Tracheal epithelial cell (primary cell): ENCODE data around the gene NDST4. TPM values are rescaled to one million over a fixed set of nuclear protein-coding genes. Genes with fewer than 3 reads are reported as not detected.

Experiments
- total RNA-seq: library from RNA; depleted of rRNA; stranded (reverse); fragments of >200 nt; gene quantifications from 2 replicates; pipeline ENCODE4 v1.2.1, GENCODE V29; 2014

Gene NDST4
- total RNA-seq: under 0.01 TPM in 1 of 2 replicates, not detected in the other

DNA sequence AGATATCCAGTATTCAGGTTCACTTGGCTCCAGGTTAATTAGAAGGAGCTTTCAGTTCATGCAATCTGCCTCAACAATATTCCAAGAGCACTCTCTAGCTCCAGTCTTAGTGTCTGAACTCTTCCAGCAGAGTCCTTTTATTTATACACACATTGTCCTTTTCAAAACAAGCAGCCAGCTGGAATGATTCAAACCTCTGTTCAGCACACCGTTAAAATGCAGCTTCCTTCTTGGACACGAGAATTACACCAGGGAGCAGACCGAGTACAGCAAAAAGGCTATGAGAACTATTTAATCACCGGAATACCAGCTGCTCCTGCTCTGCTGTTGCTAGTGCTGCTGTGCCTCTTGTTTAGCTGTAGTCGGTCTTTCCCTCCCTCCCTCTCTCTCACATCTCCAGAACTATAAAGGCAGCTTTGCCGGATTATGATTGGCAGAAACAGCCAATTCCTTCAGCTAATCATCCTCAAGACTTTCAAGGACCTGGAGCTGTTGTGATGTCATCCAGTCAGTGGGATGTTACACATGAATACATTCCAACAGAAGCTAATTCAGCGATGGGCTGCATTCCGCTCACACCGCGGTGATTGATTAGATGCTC is at the start of gene NDST4:
Gene NDST4 (minus strand): TSS at position 115 of the 601 bp plus-strand sequence. CDS start 36,584 bp downstream, outside the sequence.

